Ectodermal cell (in vitro differentiated cells): ENCODE data around the gene SIGLEC5. TPM values are rescaled to one million over a fixed set of nuclear protein-coding genes. Genes with fewer than 3 reads are reported as not detected.
"Not testable (repeated sequence)": the region's sequence is repeated elsewhere in the genome, so short reads cannot be mapped to it uniquely, and the experiment has no call there.

Source experiments
- H3K27ac ChIP-seq: 2 replicates; pipeline ENCODE4 v1.7.0; 2013; ENCODE audit warnings: mild to moderate bottlenecking, low read depth, low read length; ENCODE audit not compliant: insufficient read depth, poor library complexity, severe bottlenecking
- H3K27me3 ChIP-seq: 2 replicates; pipeline ENCODE4 v1.7.0; 2013; ENCODE audit warnings: mild to moderate bottlenecking, low read length; ENCODE audit not compliant: insufficient read depth, control insufficient read depth, poor library complexity, severe bottlenecking
- H3K36me3 ChIP-seq: one replicate; pipeline ENCODE4 v1.7.0; 2013; ENCODE audit warnings: low read length; ENCODE audit not compliant: control insufficient read depth, insufficient read depth
- H3K4me1 ChIP-seq: one replicate; pipeline ENCODE4 v1.7.0; 2013; ENCODE audit warnings: low read length; ENCODE audit not compliant: control insufficient read depth, insufficient read depth
- H3K4me3 ChIP-seq: 2 replicates; pipeline ENCODE4 v1.7.0; 2013; ENCODE audit warnings: low read depth, low read length, control low read depth; ENCODE audit not compliant: insufficient read depth
- H3K9me3 ChIP-seq: 2 replicates; pipeline ENCODE4 v1.7.0; 2013; ENCODE audit warnings: mild to moderate bottlenecking, low read length, moderate library complexity; ENCODE audit not compliant: control insufficient read depth
- WGBS, 2 experiments: methylation state at CpG; one replicate each; pipeline ENCODE4 v1.1.7; 2013; ENCODE audit warnings: missing lambda C conversion rate in 2 of 2; 5-methylcytosine and 5-hydroxymethylcytosine counted together
- polyA plus RNA-seq, 4 experiments: library from polyadenylated mRNA; stranded (reverse); fragments of 50-300 nt; gene quantifications; one replicate each; pipeline ENCODE4 v1.2.3, GENCODE V29; 2013

Gene SIGLEC5
- polyA plus RNA-seq (2013, experiment 1 of 4) = not detected
- not detected for polyA plus RNA-seq (2013, experiment 2 of 4)
- polyA plus RNA-seq (2013, experiment 3 of 4) = not detected
- polyA plus RNA-seq (2013, experiment 4 of 4) = not detected

DNA sequence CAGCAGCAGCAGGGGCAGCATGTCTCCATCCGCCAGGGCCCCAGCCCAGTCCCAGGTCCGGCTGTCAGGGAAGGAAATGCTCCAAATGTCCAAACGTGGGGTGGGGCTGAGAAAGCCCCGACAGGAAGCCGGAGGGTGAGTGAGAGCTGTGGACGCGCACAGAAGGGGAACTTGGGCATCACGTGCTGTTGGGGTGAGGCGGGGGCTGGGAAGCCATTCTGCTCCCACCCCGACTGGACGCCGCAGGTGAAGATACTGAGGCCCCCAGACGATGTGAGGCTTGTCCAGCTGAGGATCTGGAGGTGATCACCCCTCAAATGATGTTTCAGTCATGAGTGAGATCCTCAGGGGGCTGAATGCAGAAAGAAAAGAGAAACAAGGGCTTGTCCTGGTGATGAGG, at the start of gene SIGLEC5:
Gene SIGLEC5, minus strand, starts transcription at position 87 of the 400 bp plus-strand sequence. Its CDS starts 66 bp downstream, at position 21.
- H3K4me1 ChIP-seq, H3K27ac ChIP-seq, H3K27me3 ChIP-seq, H3K36me3 ChIP-seq, H3K4me3 ChIP-seq, H3K9me3 ChIP-seq: not testable (repeated sequence)
- WGBS, 2 experiments = 70 to 77% methylated on average over 7 to 9 of the region's 13 CpGs

DNA sequence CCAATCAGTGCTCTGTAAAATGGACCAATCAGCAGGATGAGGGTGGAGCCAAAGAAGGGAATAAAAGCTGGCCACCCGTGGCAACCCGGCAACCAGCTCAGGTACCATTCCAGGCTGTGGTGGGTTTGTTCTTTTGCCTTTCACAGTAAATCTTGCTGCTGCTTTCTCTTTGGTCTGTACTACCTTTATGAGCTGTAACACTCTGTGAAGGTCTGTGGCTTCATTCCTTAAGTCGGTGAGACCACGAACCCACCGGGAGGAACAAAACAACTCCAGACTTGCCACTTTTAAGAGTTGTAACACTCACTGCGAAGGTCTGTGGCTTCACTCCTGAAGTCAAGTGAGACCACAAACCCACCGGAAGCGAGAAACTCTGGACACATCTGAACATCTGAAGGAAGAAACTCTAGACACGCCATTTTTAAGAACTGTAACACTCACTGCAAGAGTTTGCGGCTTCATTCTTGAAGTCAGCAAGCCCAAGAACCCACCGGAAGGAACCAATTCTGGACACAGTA, 46.4 kb upstream of the SIGLEC5 start:
- Histone ChIP-seq H3K9me3 (no peaks in the 10 kb centered on the region), H3K27me3 (no peaks in the 10 kb centered on the region), H3K4me3 (no peak overlapping the region), H3K36me3 (no peaks in the 10 kb centered on the region), H3K27ac (no peak overlapping the region), H3K4me1 (no peaks in the 10 kb centered on the region)
- 84 to 85% methylated on average over 11 of the region's 11 CpGs for WGBS, 2 experiments

- H3K9me3 ChIP-seq, H3K4me3 ChIP-seq, H3K27me3 ChIP-seq, H3K4me1 ChIP-seq, H3K27ac ChIP-seq, H3K36me3 ChIP-seq: not testable (repeated sequence)
- WGBS, 2 experiments = 66 to 70% methylated on average over 6 to 7 of the region's 7 CpGs
These were observed 45.8 kb upstream of the SIGLEC5 start for GRCh38 chr19:51675911-51676565.

- Histone ChIP-seq H3K4me3 (no peak overlapping the region), H3K27ac (no peak overlapping the region), H3K36me3 (no peaks in the 10 kb centered on the region), H3K27me3 (no peaks in the 10 kb centered on the region), H3K9me3 (no peaks in the 10 kb centered on the region), H3K4me1 (no peaks in the 10 kb centered on the region)
- WGBS, 2 experiments = 82 to 100% methylated on average over 1 to 3 of the region's 3 CpGs
These were observed 38.0 kb upstream of the SIGLEC5 start for GRCh38 chr19:51668216-51668615.

GRCh38 chr19:51664997-51665396, 34.8 kb upstream of the SIGLEC5 start:
- WGBS, 2 experiments = 47 to 57% methylated on average over 2 to 3 of the region's 3 CpGs
- Histone ChIP-seq H3K9me3 (no peaks in the 10 kb centered on the region), H3K4me1 (no peaks in the 10 kb centered on the region), H3K27me3 (no peaks in the 10 kb centered on the region), H3K36me3 (no peaks in the 10 kb centered on the region), H3K27ac (no peak overlapping the region), H3K4me3 (no peak overlapping the region)

DNA sequence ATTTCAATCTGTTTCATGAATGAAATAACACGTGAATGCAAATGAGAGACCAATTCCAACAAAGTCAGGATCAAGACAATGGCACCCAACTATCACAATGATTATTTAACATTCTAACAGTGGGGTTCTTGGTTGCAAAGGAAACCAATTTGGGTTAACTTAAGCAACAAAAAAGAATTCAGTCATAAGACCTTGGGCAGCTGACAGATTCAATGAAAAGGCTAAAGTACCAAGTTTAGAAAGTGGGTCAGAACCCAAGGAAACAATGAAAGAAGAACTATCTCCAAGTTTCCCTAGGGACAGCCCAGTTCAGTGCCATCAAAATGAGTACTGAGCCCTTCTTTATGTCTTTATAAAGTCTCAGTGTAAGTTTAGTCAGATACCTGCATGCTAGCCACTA, 33.9 kb upstream of the SIGLEC5 start:
- H3K27me3 ChIP-seq = no peaks in the 10 kb centered on the region

GRCh38 chr19:51663650-51664049, 33.4 kb upstream of the SIGLEC5 start:
- WGBS, 2 experiments = 59% methylated on average over 3 of the region's 3 CpGs
- Histone ChIP-seq H3K4me3 (no peak overlapping the region), H3K4me1 (no peaks in the 10 kb centered on the region), H3K9me3 (no peaks in the 10 kb centered on the region), H3K27me3 (no peaks in the 10 kb centered on the region), H3K36me3 (no peaks in the 10 kb centered on the region), H3K27ac (no peak overlapping the region)

More for the DNA sequence above, 33.9 kb upstream of the SIGLEC5 start:
- H3K36me3 ChIP-seq = no peaks in the 10 kb centered on the region
- H3K9me3 ChIP-seq = no peaks in the 10 kb centered on the region
- no peaks in the 10 kb centered on the region for H3K4me1 ChIP-seq
- H3K4me3 ChIP-seq = no peak overlapping the region
- H3K27ac ChIP-seq = no peak overlapping the region
- WGBS, 2 experiments = 20 to 29% methylated on average over 1 of the region's 1 CpG

DNA sequence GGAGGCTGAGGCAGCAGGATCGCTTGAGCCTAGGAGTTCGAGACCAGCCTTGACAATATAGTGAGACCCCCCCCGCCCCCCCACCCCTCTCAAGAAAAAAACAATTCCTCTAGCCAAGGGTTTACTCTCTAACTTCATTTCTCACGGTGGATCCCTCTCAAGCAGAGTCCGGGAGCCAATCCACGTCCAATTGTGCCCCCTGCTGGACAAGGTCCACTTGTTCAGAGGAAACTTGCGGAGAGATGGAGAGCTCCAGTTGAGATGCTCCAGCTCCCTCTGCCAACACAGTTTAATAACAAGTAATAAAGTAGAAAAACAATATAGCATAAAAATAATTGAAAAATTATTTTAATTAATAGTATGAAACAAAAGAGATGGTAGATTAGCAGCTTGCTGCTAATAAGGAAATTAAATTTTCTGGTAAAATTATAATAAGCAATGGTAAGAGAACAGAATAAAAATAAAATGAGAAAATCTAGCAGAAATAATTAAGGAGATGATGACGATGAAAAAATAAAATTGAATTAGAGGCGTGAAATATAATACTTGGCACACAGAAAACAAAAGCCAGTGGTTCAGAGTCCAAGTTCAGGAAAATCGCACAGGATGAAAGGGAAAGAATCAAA, 30.9 kb upstream of the SIGLEC5 start:
- Histone ChIP-seq H3K4me1 (no peaks in the 10 kb centered on the region), H3K27me3 (no peaks in the 10 kb centered on the region), H3K9me3 (no peaks in the 10 kb centered on the region), H3K27ac (no peak overlapping the region), H3K4me3 (no peak overlapping the region), H3K36me3 (no peaks in the 10 kb centered on the region)
- WGBS, 2 experiments = 18 to 20% methylated on average over 8 of the region's 10 CpGs

DNA sequence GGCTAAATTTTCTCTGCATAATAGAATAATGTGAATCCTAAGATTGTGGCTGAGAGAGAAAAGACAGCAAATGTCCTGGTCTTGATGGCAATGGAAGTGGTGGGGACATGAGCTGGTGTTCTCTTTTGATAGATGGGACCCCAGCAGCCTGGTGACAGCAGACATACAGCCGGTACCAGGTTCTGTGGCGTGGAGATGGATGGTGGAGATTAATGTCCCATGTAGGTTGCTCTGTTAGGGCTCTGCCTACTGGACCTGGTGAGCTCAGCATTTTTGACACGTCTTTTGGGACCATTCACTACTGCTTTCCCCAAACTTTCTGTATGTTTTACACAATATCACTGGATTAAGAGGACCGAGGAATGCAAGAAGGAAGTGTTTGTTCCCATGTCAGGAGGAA, 24.6 kb upstream of the SIGLEC5 start:
- no peaks in the 10 kb centered on the region for H3K27me3 ChIP-seq
- H3K4me3 ChIP-seq = no peak overlapping the region
- H3K4me1 ChIP-seq = no peaks in the 10 kb centered on the region
- 64 to 73% methylated on average over 4 of the region's 4 CpGs for WGBS, 2 experiments
- no peak overlapping the region for H3K27ac ChIP-seq
- H3K9me3 ChIP-seq = no peaks in the 10 kb centered on the region
- H3K36me3 ChIP-seq = no peaks in the 10 kb centered on the region

DNA sequence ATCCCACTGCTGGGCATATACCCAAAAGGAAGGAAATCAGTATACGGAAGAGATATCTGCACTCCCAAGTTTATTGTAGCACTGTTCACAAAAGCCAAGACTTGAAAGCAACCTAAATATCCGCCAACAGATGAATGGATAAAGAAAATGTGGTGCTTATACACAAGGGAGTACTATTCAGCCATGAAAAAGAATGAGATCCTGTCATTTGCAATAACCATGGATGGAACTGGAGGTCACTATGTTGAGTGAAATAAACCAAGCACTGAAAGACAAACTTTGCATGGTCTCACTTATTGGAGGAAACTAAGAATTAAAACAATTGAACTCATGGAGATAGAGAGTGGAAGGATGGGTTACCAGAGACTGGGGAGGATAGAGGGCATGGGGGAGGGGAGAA, 23.0 kb upstream of the SIGLEC5 start:
- Histone ChIP-seq H3K9me3 (no peaks in the 10 kb centered on the region), H3K27me3 (no peaks in the 10 kb centered on the region), H3K27ac (no peak overlapping the region), H3K4me1 (no peaks in the 10 kb centered on the region), H3K4me3 (no peak overlapping the region), H3K36me3 (no peaks in the 10 kb centered on the region)
- 59 to 80% methylated on average over 2 of the region's 2 CpGs for WGBS, 2 experiments
